SK-N-SH treated with all-trans-retinoic acid at 6 μM for 48 hours (cell line): Measurements from ENCODE around the gene ALK.

Experiments used
- ATAC-seq: fragments of 200-7000 bp; cut with Tn5 transposase; 3 replicates; pipeline ENCODE4 v1.9.1; 2020; ENCODE audit warnings: mild to moderate bottlenecking, moderate library complexity
- ARNTL ChIP-seq: fragments of 450-650 bp; formaldehyde crosslinking; IDR thresholded peaks from 2 replicates; pipeline ENCODE4 v1.5.0; 2020; ENCODE audit warnings: low read depth, mild to moderate bottlenecking, moderate library complexity, borderline replicate concordance
- CSDC2 ChIP-seq: fragments of 250-450 bp; sonication (Bioruptor Pico); IDR thresholded peaks from 2 replicates; pipeline ENCODE4 v1.5.0; 2020; ENCODE audit warnings: mild to moderate bottlenecking, moderate library complexity
- ESRRG ChIP-seq: fragments of 250-450 bp; sonication (Bioruptor Pico); IDR thresholded peaks from 2 replicates; pipeline ENCODE4 v1.6.1; 2021; ENCODE audit warnings: mild to moderate bottlenecking
- GLIS3 ChIP-seq: fragments of 250-450 bp; sonication (Bioruptor Pico); IDR thresholded peaks from 2 replicates; pipeline ENCODE4 v1.5.0; 2020; ENCODE audit warnings: mild to moderate bottlenecking, moderate library complexity
- ISL1 ChIP-seq: fragments of 250-450 bp; sonication (Bioruptor Pico); IDR thresholded peaks from 2 replicates; pipeline ENCODE4 v2.1.2; 2022; ENCODE audit warnings: mild to moderate bottlenecking, moderate library complexity
- OSR1 ChIP-seq: fragments of 250-450 bp; sonication (Bioruptor Pico); IDR thresholded peaks from 2 replicates; pipeline ENCODE4 v1.8.0; 2022; ENCODE audit warnings: moderate library complexity, mild to moderate bottlenecking, inconsistent platforms
- PPARA ChIP-seq: fragments of 250-450 bp; sonication (Bioruptor Pico); IDR thresholded peaks from 2 replicates; pipeline ENCODE4 v1.5.0; 2020; ENCODE audit warnings: mild to moderate bottlenecking, borderline replicate concordance
- RARB ChIP-seq: fragments of 250-450 bp; sonication (Bioruptor Pico); IDR thresholded peaks from 2 replicates; pipeline ENCODE4 v1.8.0; 2021; ENCODE audit warnings: mild to moderate bottlenecking, moderate library complexity
- SNAI2 ChIP-seq: fragments of 250-450 bp; sonication (Bioruptor Pico); IDR thresholded peaks from 2 replicates; pipeline ENCODE4 v1.5.0; 2020; ENCODE audit warnings: mild to moderate bottlenecking, moderate library complexity
- TCF4 ChIP-seq: fragments of 250-450 bp; sonication (Bioruptor Pico); IDR thresholded peaks from 2 replicates; pipeline ENCODE4 v1.8.0; 2021; ENCODE audit warnings: mild to moderate bottlenecking, moderate library complexity, borderline replicate concordance
- ZC3H10 ChIP-seq: fragments of 250-450 bp; sonication (Bioruptor Pico); IDR thresholded peaks from 2 replicates; pipeline ENCODE4 v1.5.1; 2021; ENCODE audit warnings: mild to moderate bottlenecking, moderate library complexity
- ZFP3 ChIP-seq: fragments of 250-450 bp; sonication (Bioruptor Pico); IDR thresholded peaks from 2 replicates; pipeline ENCODE4 v1.5.0; 2020; ENCODE audit warnings: mild to moderate bottlenecking, moderate library complexity
- ZFP30 ChIP-seq: fragments of 450-650 bp; formaldehyde crosslinking; IDR thresholded peaks from 2 replicates; pipeline ENCODE4 v1.5.0; 2022; ENCODE audit warnings: mild to moderate bottlenecking, moderate library complexity
- ZNF565 ChIP-seq: fragments of 450-650 bp; formaldehyde crosslinking; conservative IDR thresholded peaks from 2 replicates; pipeline ENCODE4 v1.5.0; 2020; ENCODE audit warnings: low read depth, mild to moderate bottlenecking, moderate library complexity
- ZNF70 ChIP-seq: fragments of 450-650 bp; formaldehyde crosslinking; IDR thresholded peaks from 2 replicates; pipeline ENCODE4 v1.5.0; 2020; ENCODE audit warnings: mild to moderate bottlenecking, moderate library complexity
- ZNF8 ChIP-seq: fragments of 450-650 bp; formaldehyde crosslinking; IDR thresholded peaks from 2 replicates; pipeline ENCODE4 v1.5.0; 2020; ENCODE audit warnings: mild to moderate bottlenecking, moderate library complexity
- TF ChIP-seq, protein P1 (sequence below): fragments of 250-450 bp; sonication (Bioruptor Pico); IDR thresholded peaks from 2 replicates; pipeline ENCODE4 v1.8.0; 2020; ENCODE audit warnings: mild to moderate bottlenecking, moderate library complexity, borderline replicate concordance
- TF ChIP-seq, protein P2 (sequence below): fragments of 250-450 bp; sonication (Bioruptor Pico); IDR thresholded peaks from 2 replicates; pipeline ENCODE4 v1.5.1; 2020; ENCODE audit warnings: low read depth, mild to moderate bottlenecking, moderate library complexity
- TF ChIP-seq, protein P3 (sequence below): fragments of 250-450 bp; sonication (Bioruptor Pico); IDR thresholded peaks from 2 replicates; pipeline ENCODE4 v1.5.1; 2021; ENCODE audit warnings: mild to moderate bottlenecking, moderate library complexity

Gene ALK

DNA sequence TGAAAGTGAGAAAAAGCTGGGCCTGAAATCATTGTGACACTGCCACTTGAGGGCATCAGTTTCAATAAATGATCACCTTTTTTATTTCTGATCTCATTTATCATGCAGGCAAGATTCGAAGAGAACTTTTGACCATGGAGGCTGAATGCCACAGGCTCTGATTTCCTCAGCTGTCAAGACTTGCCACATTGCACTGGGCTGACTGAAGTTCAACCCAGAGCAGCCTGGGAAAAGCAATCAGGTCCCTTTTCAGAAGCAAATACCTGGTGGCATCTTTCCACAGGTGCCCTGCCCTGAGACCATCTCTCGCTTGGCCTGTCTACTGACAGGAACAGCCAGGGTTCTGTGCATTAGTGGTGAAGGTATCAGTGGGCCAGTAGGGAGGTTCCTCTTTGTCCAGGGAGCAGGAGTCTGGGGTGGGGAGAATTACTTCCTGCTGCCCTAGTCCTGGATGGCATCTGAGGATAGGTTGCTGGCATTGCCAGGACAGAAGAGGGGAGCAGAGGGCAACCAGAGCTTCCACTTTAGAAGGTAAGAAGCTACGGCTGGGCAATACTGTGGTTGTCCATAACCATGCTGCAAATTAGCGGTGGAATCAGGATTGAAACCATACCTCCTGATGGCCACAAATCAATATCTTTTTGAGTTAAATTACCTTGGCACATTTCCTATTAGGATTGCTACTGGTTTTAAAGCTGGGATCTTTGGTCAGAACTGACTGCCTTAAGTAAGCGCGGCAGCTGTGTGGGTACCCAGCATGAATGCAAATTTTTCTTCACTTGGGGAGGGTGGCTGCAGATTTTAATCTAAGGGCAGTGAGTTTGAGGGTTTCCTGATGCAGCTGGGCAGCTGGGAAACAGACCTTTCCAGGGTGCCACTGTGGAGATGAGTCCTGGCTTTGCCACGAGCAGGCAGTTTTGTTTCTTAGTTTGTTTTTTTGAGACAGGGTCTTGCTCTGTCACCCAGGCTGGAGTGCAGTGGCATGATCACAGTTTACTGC lies 394.5 kb downstream of the ALK start:
- no peak for ATAC-seq
- TF ChIP-seq RARB (CRISPR knock-in tag) (no peak), GLIS3 (CRISPR knock-in tag) (no peak), OSR1 (CRISPR knock-in tag) (no peak), ZC3H10 (CRISPR knock-in tag) (no peak)
- TF ChIP-seq, protein P1, sequence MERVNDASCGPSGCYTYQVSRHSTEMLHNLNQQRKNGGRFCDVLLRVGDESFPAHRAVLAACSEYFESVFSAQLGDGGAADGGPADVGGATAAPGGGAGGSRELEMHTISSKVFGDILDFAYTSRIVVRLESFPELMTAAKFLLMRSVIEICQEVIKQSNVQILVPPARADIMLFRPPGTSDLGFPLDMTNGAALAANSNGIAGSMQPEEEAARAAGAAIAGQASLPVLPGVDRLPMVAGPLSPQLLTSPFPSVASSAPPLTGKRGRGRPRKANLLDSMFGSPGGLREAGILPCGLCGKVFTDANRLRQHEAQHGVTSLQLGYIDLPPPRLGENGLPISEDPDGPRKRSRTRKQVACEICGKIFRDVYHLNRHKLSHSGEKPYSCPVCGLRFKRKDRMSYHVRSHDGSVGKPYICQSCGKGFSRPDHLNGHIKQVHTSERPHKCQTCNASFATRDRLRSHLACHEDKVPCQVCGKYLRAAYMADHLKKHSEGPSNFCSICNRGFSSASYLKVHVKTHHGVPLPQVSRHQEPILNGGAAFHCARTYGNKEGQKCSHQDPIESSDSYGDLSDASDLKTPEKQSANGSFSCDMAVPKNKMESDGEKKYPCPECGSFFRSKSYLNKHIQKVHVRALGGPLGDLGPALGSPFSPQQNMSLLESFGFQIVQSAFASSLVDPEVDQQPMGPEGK (CRISPR knock-in tag), result no peak
- TF ChIP-seq, all 23 proteins: peak for 0

- TF ChIP-seq CSDC2 (CRISPR knock-in tag) (no peak), ZFP30 (no peak)
- TF ChIP-seq, all 23 proteins: peak for 0
- ATAC-seq, result no peak
These were observed 395.5 kb downstream of the ALK start for GRCh38 chr2:29525921-29526320.

GRCh38 chr2:29524652-29525051 lies 396.7 kb downstream of the ALK start:
- TF ChIP-seq ZFP30, result no peak
- TF ChIP-seq OSR1 (CRISPR knock-in tag), result no peak
- TF ChIP-seq ARNTL (CRISPR knock-in tag), result no peak
- no peak for TF ChIP-seq CSDC2 (CRISPR knock-in tag)
- TF ChIP-seq, protein P2, sequence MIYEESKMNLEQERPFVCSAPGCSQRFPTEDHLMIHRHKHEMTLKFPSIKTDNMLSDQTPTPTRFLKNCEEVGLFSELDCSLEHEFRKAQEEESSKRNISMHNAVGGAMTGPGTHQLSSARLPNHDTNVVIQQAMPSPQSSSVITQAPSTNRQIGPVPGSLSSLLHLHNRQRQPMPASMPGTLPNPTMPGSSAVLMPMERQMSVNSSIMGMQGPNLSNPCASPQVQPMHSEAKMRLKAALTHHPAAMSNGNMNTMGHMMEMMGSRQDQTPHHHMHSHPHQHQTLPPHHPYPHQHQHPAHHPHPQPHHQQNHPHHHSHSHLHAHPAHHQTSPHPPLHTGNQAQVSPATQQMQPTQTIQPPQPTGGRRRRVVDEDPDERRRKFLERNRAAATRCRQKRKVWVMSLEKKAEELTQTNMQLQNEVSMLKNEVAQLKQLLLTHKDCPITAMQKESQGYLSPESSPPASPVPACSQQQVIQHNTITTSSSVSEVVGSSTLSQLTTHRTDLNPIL (CRISPR knock-in tag), result no peak
- no peak for TF ChIP-seq ZFP3 (CRISPR knock-in tag)
- TF ChIP-seq, all 23 proteins: peak for 0
- ATAC-seq, result no peak

- ATAC-seq, result no peak
- 0 out of 2 replicates have a peak, but pooled peaks have one; percentile 15 for TF ChIP-seq ISL1 (CRISPR knock-in tag)
- TF ChIP-seq ZNF565 (CRISPR knock-in tag), result no peak
These were observed 398.3 kb downstream of the ALK start for GRCh38 chr2:29522951-29523669.

DNA sequence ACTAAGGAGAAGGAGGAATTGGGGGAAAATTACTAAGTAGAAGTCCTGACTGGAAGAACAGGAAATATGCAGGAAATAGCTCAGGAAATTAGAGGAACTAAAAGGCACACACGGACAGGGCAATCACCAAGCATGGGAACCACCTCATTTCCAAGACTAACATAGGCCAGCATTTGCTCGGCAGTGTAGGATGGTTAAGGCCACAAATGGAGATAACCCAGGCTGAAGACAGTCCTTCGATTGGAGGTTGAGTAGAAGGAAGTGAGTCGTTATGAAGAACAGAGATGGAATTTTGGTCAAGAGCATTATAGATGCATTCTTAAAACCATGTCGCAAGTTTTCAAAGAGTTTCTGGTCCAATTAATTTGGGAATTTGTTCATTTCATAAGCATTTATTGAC lies 401.4 kb downstream of the ALK start:
- no peak for TF ChIP-seq ZNF8 (CRISPR knock-in tag)
- no peak for TF ChIP-seq PPARA
- TF ChIP-seq SNAI2, result no peak
- TF ChIP-seq ISL1 (CRISPR knock-in tag), result no peak
- TF ChIP-seq RARB (CRISPR knock-in tag), result no peak
- TF ChIP-seq, protein P3, sequence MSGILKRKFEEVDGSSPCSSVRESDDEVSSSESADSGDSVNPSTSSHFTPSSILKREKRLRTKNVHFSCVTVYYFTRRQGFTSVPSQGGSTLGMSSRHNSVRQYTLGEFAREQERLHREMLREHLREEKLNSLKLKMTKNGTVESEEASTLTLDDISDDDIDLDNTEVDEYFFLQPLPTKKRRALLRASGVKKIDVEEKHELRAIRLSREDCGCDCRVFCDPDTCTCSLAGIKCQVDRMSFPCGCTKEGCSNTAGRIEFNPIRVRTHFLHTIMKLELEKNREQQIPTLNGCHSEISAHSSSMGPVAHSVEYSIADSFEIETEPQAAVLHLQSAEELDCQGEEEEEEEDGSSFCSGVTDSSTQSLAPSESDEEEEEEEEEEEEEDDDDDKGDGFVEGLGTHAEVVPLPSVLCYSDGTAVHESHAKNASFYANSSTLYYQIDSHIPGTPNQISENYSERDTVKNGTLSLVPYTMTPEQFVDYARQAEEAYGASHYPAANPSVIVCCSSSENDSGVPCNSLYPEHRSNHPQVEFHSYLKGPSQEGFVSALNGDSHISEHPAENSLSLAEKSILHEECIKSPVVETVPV (CRISPR knock-in tag), result no peak
- no peak for TF ChIP-seq ZNF70 (CRISPR knock-in tag)
- no peak for ATAC-seq

- no peak for ATAC-seq
- TF ChIP-seq ISL1 (CRISPR knock-in tag), result peak; percentile 79
- no peak for TF ChIP-seq TCF4
- TF ChIP-seq SNAI2, result no peak
- TF ChIP-seq ZNF70 (CRISPR knock-in tag), result no peak
- no peak for TF ChIP-seq CSDC2 (CRISPR knock-in tag)
- no peak for TF ChIP-seq ESRRG (CRISPR knock-in tag)
- no peak for TF ChIP-seq ARNTL (CRISPR knock-in tag)
- TF ChIP-seq, protein P3 (CRISPR knock-in tag), result no peak
- TF ChIP-seq, protein P1 (CRISPR knock-in tag), result no peak
- TF ChIP-seq RARB (CRISPR knock-in tag), result no peak
- TF ChIP-seq OSR1 (CRISPR knock-in tag), result no peak
- TF ChIP-seq ZNF565 (CRISPR knock-in tag), result no peak
These were observed 402.0 kb downstream of the ALK start for GRCh38 chr2:29519338-29519925.
